ENCODE results near the gene FLCN.

The FLCN gene

GRCh38 chr17:17235212-17236174 lies 1.5 kb downstream of the FLCN start:
- no peak for DNase-seq

GRCh38 chr17:17232303-17232621 lies 4.7 kb downstream of the FLCN start:
- DNase-seq = no peak

GRCh38 chr17:17231621-17232302 lies 5.2 kb downstream of the FLCN start:
- no peak for DNase-seq

GRCh38 chr17:17229416-17230384 lies 7.3 kb downstream of the FLCN start:
- no peak for DNase-seq

- DNase-seq = no peak
These were observed 8.3 kb downstream of the FLCN start for GRCh38 chr17:17228521-17229279.

- no peak for DNase-seq
These were observed 9.1 kb downstream of the FLCN start for GRCh38 chr17:17227608-17228520.

GRCh38 chr17:17226451-17227265 lies 10.3 kb downstream of the FLCN start:
- no peak for DNase-seq

- DNase-seq = no peak
These were observed 11.1 kb downstream of the FLCN start for GRCh38 chr17:17225901-17226300.

GRCh38 chr17:17224137-17224536 lies 12.8 kb downstream of the FLCN start:
- no peak for DNase-seq

- DNase-seq = no peak
These were observed 13.2 kb downstream of the FLCN start for GRCh38 chr17:17223736-17224135.

GRCh38 chr17:17221329-17221728 lies 15.6 kb downstream of the FLCN start:
- DNase-seq = no peak

- no peak for DNase-seq
These were observed 16.4 kb downstream of the FLCN start for GRCh38 chr17:17220529-17220928.

GRCh38 chr17:17217995-17218394 lies 19.0 kb downstream of the FLCN start:
- no peak for DNase-seq

- no peak for DNase-seq
These were observed 20.2 kb downstream of the FLCN start for GRCh38 chr17:17216776-17217175.

- DNase-seq = no peak
These were observed 20.7 kb downstream of the FLCN start for GRCh38 chr17:17216236-17216635.

GRCh38 chr17:17215575-17215974 lies 21.4 kb downstream of the FLCN start:
- DNase-seq = no peak

GRCh38 chr17:17214646-17215436 lies 22.1 kb downstream of the FLCN start:
- DNase-seq = no peak

- DNase-seq = no peak
These were observed 23.2 kb downstream of the FLCN start for GRCh38 chr17:17213775-17214174.

GRCh38 chr17:17207998-17208397 lies 29.0 kb downstream of the FLCN start:
- DNase-seq = no peak
